OCI-LY1 (cell line): ENCODE measurements around the gene PDE8A.

Experiments used
- H2AFZ ChIP-seq: fragments of 200-600 bp; sonication (generic), shearing (Covaris generic); 2 replicates; pipeline ENCODE4 v1.6.0; 2014; ENCODE audit warnings: antibody characterized with exemption, mild to moderate bottlenecking, low read length
- H3F3A ChIP-seq: fragments of 200-600 bp; sonication (generic), shearing (Covaris generic); 2 replicates; pipeline ENCODE4 v1.6.0; 2014; ENCODE audit warnings: mild to moderate bottlenecking, antibody characterized with exemption, low read length, moderate library complexity; ENCODE audit not compliant: insufficient read depth
- H3K27ac ChIP-seq: fragments of 200-600 bp; sonication (generic); 2 replicates; pipeline ENCODE4 v1.5.1; 2014; ENCODE audit warnings: low read length, mixed run types, mild to moderate bottlenecking, low read depth; ENCODE audit not compliant: poor library complexity, severe bottlenecking
- H3K27me3 ChIP-seq: fragments of 200-600 bp; sonication (generic); 2 replicates; pipeline ENCODE4 v1.6.0; 2014; ENCODE audit warnings: antibody characterized with exemption, mild to moderate bottlenecking, low read length, moderate library complexity; ENCODE audit not compliant: insufficient read depth
- H3K36me3 ChIP-seq: fragments of 200-600 bp; sonication (generic); 2 replicates; pipeline ENCODE4 v1.6.1; 2014; ENCODE audit warnings: mild to moderate bottlenecking, antibody characterized with exemption, low read length, moderate library complexity, mixed read lengths; ENCODE audit not compliant: insufficient read depth
- H3K4me1 ChIP-seq: fragments of 200-600 bp; sonication (generic); 2 replicates; pipeline ENCODE4 v1.5.1; 2014; ENCODE audit warnings: mild to moderate bottlenecking, low read length, moderate library complexity; ENCODE audit not compliant: insufficient read depth, severe bottlenecking
- H3K4me2 ChIP-seq: fragments of 200-600 bp; sonication (generic), shearing (Covaris generic); 2 replicates; pipeline ENCODE4 v1.6.1; 2014; ENCODE audit warnings: low read length
- H3K4me3 ChIP-seq: fragments of 200-600 bp; sonication (generic); 2 replicates; pipeline ENCODE4 v1.5.1; 2014; ENCODE audit warnings: low read length, low read depth, mild to moderate bottlenecking, mixed read lengths; ENCODE audit not compliant: poor library complexity, severe bottlenecking
- H3K79me2 ChIP-seq: fragments of 200-600 bp; shearing (Covaris generic); 2 replicates; pipeline ENCODE4 v1.6.1; 2016; ENCODE audit warnings: mixed run types, low read length, mixed read lengths; ENCODE audit not compliant: insufficient read depth
- H3K9ac ChIP-seq: fragments of 200-600 bp; sonication (generic), shearing (Covaris generic); 2 replicates; pipeline ENCODE4 v1.6.1; 2014; ENCODE audit warnings: mild to moderate bottlenecking, low read length, mixed read lengths
- H3K9me2 ChIP-seq: fragments of 200-600 bp; sonication (generic), shearing (Covaris generic); 2 replicates; pipeline ENCODE4 v1.6.1; 2014; ENCODE audit warnings: low read depth, mild to moderate bottlenecking, low read length, mixed read lengths
- H3K9me3 ChIP-seq: fragments of 200-600 bp; shearing (Covaris generic); 2 replicates; pipeline ENCODE4 v1.6.1; 2014; ENCODE audit warnings: low read length, mixed read lengths
- H4K20me1 ChIP-seq: fragments of 200-600 bp; sonication (generic), shearing (Covaris generic); 2 replicates; pipeline ENCODE4 v1.6.0; 2016; ENCODE audit warnings: mild to moderate bottlenecking, low read length; ENCODE audit not compliant: insufficient read depth
- EZH2 ChIP-seq: fragments of 200-600 bp; sonication (generic), shearing (Covaris generic); IDR thresholded peaks from 2 replicates; pipeline ENCODE4 v1.8.0; 2017; ENCODE audit warnings: borderline replicate concordance, mixed run types, mild to moderate bottlenecking, antibody characterized with exemption, low read length, moderate library complexity, mixed read lengths
- TF ChIP-seq, protein P1 (sequence below): fragments of 200-600 bp; sonication (generic), shearing (Covaris generic); IDR thresholded peaks from 2 replicates; pipeline ENCODE4 v1.5.1; 2017; ENCODE audit warnings: mild to moderate bottlenecking, antibody characterized with exemption, low read length, moderate library complexity, mixed read lengths

PDE8A gene

DNA sequence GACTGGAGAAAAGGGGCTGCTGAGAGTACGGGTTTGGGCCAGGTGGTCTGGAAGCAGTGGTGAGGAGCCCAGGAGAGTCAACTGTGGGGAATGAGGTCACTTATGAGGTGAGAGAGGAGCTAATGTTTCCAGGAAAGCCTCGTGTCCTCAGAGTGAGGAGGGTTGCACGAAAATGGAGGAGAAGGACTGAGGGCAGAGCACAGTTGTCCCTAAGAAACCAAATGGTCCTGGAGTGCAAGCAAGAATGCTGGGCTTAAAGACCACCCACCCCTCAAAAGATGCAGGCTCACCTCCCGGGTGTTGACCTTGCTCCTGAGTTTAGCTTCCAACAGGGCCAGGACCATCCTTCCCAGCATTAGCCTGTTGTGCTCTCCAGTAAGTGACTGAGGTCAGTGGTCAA is 133.2 kb downstream of the PDE8A start:
- H3K4me3 ChIP-seq: no peak overlapping the region
- no peaks in the 10 kb centered on the region for H3K36me3 ChIP-seq
- TF ChIP-seq, protein P1, sequence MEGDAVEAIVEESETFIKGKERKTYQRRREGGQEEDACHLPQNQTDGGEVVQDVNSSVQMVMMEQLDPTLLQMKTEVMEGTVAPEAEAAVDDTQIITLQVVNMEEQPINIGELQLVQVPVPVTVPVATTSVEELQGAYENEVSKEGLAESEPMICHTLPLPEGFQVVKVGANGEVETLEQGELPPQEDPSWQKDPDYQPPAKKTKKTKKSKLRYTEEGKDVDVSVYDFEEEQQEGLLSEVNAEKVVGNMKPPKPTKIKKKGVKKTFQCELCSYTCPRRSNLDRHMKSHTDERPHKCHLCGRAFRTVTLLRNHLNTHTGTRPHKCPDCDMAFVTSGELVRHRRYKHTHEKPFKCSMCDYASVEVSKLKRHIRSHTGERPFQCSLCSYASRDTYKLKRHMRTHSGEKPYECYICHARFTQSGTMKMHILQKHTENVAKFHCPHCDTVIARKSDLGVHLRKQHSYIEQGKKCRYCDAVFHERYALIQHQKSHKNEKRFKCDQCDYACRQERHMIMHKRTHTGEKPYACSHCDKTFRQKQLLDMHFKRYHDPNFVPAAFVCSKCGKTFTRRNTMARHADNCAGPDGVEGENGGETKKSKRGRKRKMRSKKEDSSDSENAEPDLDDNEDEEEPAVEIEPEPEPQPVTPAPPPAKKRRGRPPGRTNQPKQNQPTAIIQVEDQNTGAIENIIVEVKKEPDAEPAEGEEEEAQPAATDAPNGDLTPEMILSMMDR: no peak
- no peak for TF ChIP-seq EZH2
- H3K4me1 ChIP-seq: no peaks in the 10 kb centered on the region
- no peak overlapping the region for H3K27ac ChIP-seq
- no peaks in the 10 kb centered on the region for H3K9me3 ChIP-seq
- H3K9ac ChIP-seq: no peak overlapping the region
- no peak overlapping the region for H3K4me2 ChIP-seq
- H3F3A ChIP-seq: no peaks in the 10 kb centered on the region
- no peaks in the 10 kb centered on the region for H3K27me3 ChIP-seq
- H4K20me1 ChIP-seq: no peaks in the 10 kb centered on the region
- H2AFZ ChIP-seq: no peak overlapping the region
- no peaks in the 10 kb centered on the region for H3K79me2 ChIP-seq
- no peaks in the 10 kb centered on the region for H3K9me2 ChIP-seq

DNA sequence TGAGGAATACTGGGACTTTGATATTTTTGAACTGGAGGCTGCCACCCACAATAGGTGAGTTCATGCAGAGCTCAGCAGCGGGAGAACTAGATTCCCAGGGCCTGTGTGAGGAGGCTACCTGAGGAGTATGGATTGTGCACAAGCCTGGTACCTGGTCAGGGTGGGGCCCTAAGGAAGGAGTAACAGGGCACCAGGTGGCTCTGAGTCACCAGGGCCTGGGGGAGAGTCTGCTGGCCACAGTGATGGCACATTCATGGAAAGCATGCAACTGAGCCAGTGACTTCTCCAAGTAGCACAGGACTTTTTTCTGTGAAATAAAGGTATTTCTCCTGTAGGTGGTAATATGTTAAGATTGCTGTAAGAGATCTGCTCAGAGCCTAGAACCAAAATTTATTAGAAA is 134.4 kb downstream of the PDE8A start:
- Histone ChIP-seq H3K4me3 (no peak overlapping the region), H3K9ac (no peak overlapping the region), H3K9me2 (no peaks in the 10 kb centered on the region), H3K4me2 (no peak overlapping the region), H3K9me3 (no peaks in the 10 kb centered on the region), H2AFZ (no peak overlapping the region), H3K36me3 (no peaks in the 10 kb centered on the region), H3K79me2 (no peaks in the 10 kb centered on the region), H3K4me1 (no peaks in the 10 kb centered on the region), H3K27me3 (no peaks in the 10 kb centered on the region), H4K20me1 (no peaks in the 10 kb centered on the region), H3F3A (no peaks in the 10 kb centered on the region), H3K27ac (no peak overlapping the region)
- TF ChIP-seq, protein P1: no peak

DNA sequence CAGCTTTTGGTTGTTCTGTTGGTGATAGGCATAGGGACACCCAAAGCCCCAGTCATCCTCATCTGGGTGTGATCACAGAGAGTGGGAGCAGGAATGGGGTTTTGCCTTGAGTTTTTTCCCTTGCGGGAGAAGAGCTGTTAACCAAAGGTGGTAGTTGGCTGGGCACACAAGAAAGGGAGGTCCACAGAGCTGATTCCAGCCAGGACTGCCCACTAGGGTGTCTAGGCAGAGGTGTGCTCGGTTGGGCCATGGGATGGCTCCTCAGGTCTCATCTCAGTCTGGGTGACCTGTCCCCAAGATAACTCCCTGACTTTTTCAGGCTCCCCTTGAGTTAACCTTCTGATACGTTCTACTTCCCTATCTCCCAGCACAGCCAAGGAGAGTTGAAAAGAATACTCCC is 134.8 kb downstream of the PDE8A start:
- H3K4me1 ChIP-seq: no peaks in the 10 kb centered on the region
- H3K36me3 ChIP-seq: no peaks in the 10 kb centered on the region
- H3F3A ChIP-seq: no peaks in the 10 kb centered on the region
- no peak overlapping the region for H2AFZ ChIP-seq
- H3K9me3 ChIP-seq: no peaks in the 10 kb centered on the region
- TF ChIP-seq, protein P1: no peak
- TF ChIP-seq EZH2: no peak
- no peaks in the 10 kb centered on the region for H4K20me1 ChIP-seq
- H3K79me2 ChIP-seq: no peaks in the 10 kb centered on the region
- no peaks in the 10 kb centered on the region for H3K9me2 ChIP-seq
- no peak overlapping the region for H3K4me3 ChIP-seq
- H3K4me2 ChIP-seq: no peak overlapping the region
- H3K9ac ChIP-seq: no peak overlapping the region
- no peaks in the 10 kb centered on the region for H3K27me3 ChIP-seq
- H3K27ac ChIP-seq: no peak overlapping the region
